ENCODE data around the gene PRPF4.

PRPF4 gene

DNA sequence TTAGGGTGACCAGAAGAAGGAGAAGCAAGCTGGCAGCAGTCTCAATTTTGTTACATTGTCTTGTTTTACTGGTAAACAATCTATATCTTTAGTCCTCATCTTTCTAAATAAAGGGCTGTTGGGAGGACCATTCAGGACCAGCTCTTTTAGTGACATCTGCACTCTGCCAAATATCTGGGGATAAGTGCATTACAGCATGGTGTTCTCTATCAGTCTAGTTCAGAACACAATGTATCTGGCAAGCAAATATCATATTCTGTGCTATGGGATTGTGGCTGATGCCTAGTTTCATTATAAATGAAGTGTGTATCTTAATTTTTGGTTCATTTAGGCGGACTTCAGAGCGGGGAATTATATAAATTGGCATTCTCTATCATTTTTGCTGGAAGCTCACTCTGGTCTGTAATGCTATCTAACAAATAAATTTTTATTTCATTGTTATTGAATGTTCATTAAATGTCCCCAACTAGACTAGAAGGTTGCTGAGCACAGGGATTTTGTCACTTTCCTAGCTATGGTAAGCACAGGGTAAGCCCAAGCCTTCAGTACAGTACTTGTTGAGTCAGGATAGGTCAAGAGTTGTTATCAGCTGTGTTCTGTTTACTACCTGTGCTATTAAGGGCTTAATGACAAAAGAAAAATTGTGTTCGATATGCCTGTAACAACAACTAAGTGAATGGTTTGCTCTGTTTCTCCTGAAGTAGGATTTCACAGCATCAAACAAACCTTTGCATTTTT, 52.8 kb downstream of the PRPF4 start:
- TF ChIP-seq EGR1 (IDR thresholded peaks at IDR 0.05) (no peak), FOXM1 (IDR thresholded peaks at IDR 0.05; ENCODE audit: borderline replicate concordance, low read depth) (no peak), CREB1 (IDR thresholded peaks at IDR 0.05; ENCODE audit: low read depth) (no peak), CEBPB (IDR thresholded peaks at IDR 0.05) (no peak), TCF12 (IDR thresholded peaks at IDR 0.05; ENCODE audit: low read depth) (no peak)
- TF ChIP-seq, protein P1, sequence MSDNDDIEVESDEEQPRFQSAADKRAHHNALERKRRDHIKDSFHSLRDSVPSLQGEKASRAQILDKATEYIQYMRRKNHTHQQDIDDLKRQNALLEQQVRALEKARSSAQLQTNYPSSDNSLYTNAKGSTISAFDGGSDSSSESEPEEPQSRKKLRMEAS (IDR thresholded peaks at IDR 0.05): no peak
- TF ChIP-seq, protein P2, sequence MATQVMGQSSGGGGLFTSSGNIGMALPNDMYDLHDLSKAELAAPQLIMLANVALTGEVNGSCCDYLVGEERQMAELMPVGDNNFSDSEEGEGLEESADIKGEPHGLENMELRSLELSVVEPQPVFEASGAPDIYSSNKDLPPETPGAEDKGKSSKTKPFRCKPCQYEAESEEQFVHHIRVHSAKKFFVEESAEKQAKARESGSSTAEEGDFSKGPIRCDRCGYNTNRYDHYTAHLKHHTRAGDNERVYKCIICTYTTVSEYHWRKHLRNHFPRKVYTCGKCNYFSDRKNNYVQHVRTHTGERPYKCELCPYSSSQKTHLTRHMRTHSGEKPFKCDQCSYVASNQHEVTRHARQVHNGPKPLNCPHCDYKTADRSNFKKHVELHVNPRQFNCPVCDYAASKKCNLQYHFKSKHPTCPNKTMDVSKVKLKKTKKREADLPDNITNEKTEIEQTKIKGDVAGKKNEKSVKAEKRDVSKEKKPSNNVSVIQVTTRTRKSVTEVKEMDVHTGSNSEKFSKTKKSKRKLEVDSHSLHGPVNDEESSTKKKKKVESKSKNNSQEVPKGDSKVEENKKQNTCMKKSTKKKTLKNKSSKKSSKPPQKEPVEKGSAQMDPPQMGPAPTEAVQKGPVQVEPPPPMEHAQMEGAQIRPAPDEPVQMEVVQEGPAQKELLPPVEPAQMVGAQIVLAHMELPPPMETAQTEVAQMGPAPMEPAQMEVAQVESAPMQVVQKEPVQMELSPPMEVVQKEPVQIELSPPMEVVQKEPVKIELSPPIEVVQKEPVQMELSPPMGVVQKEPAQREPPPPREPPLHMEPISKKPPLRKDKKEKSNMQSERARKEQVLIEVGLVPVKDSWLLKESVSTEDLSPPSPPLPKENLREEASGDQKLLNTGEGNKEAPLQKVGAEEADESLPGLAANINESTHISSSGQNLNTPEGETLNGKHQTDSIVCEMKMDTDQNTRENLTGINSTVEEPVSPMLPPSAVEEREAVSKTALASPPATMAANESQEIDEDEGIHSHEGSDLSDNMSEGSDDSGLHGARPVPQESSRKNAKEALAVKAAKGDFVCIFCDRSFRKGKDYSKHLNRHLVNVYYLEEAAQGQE (IDR thresholded peaks at IDR 0.05; ENCODE audit: low read depth): no peak

- TF ChIP-seq FOXM1 (IDR thresholded peaks at IDR 0.05; ENCODE audit: borderline replicate concordance, low read depth): no peak
- TF ChIP-seq CREB1 (IDR thresholded peaks at IDR 0.05; ENCODE audit: low read depth): no peak
- TF ChIP-seq YY1 (IDR thresholded peaks at IDR 0.05; ENCODE audit: low read depth): no peak
- no peak for TF ChIP-seq NFIC (IDR thresholded peaks at IDR 0.05)
- TF ChIP-seq EP300 (IDR thresholded peaks at IDR 0.05; ENCODE audit: borderline replicate concordance): no peak
- TF ChIP-seq, protein P2 (IDR thresholded peaks at IDR 0.05; ENCODE audit: low read depth): no peak
- TF ChIP-seq, protein P1 (IDR thresholded peaks at IDR 0.05): no peak
- no peak for TF ChIP-seq CEBPB (IDR thresholded peaks at IDR 0.05)
- TF ChIP-seq TEAD4 (IDR thresholded peaks at IDR 0.05): no peak
- TF ChIP-seq EGR1 (IDR thresholded peaks at IDR 0.05): no peak
- TF ChIP-seq TCF12 (IDR thresholded peaks at IDR 0.05; ENCODE audit: low read depth): no peak
- no peak for TF ChIP-seq TAF1 (IDR thresholded peaks at IDR 0.05; ENCODE audit: low read depth)
- no peak for TF ChIP-seq ZBTB7A (IDR thresholded peaks at IDR 0.05; ENCODE audit: low read depth)
These were observed 56.3 kb downstream of the PRPF4 start for GRCh38 chr9:113331780-113332179.

DNA sequence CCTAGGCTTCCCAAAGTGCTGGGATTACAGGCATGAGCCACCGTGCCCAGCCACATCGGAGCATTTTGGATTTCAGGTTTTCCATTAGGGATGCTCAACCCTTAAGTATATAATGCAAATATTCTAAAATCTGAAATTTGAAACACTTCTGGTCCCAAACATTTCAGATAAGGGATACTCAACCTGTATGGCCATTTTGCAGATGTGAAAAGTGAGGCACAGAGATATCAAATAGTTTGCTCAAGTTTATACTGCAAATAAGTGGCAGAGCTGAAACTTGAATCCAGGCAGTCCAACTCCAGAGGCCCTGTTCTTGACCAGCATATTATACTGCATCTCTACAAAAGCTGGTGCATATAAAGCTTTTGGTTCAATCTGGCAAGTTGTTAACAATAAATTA, 62.3 kb downstream of the PRPF4 start:
- TF ChIP-seq CEBPB (IDR thresholded peaks at IDR 0.05): no peak
- TF ChIP-seq ZBTB7A (IDR thresholded peaks at IDR 0.05; ENCODE audit: low read depth): no peak
- TF ChIP-seq, protein P1 (IDR thresholded peaks at IDR 0.05): no peak
- no peak for TF ChIP-seq TEAD4 (IDR thresholded peaks at IDR 0.05)
- no peak for TF ChIP-seq RAD21 (IDR thresholded peaks at IDR 0.05; ENCODE audit: low read depth)
- no peak for TF ChIP-seq USF1 (IDR thresholded peaks at IDR 0.05)
- TF ChIP-seq NFIC (IDR thresholded peaks at IDR 0.05): no peak
- no peak for TF ChIP-seq EP300 (IDR thresholded peaks at IDR 0.05; ENCODE audit: borderline replicate concordance)

DNA sequence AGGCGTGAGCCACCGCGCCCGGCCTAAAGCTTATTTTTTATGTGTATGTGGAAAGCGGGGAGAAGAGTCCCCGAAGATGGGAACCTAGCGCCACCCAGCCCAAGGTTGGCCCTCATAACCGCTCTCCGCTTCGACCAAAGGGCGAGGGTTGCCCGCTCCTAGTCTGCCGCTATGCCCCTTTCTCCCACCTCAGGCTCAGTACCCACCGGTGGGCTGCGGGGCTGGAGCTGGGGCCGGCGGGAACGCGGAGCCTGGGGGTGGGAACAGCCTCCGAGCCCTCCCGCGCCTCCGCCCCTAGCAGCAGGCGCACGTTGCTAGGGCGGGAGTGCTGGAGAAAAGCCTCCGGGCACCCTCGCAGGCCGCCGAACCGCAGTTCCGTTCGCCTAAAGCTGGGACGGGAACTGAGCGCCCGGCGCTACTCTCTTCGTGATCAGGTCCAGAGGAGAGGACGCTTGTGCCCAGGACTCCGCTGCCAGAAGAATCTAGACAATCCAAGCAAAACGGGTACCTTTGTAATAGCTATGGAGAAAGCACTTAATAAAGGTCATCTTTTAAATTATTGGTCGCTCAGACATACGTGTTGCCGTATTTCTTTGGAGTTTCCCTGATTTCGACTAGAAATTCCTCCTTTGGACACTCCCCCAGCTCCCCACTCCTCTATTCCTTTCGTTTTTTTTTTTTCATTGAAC, 64.7 kb downstream of the PRPF4 start, which contains the start of gene WDR31:
Gene WDR31, minus strand, starts transcription at position 265 of the 689 bp plus-strand sequence. CDS start 8,253 bp downstream, outside the sequence.
- TF ChIP-seq CREB1 (IDR thresholded peaks at IDR 0.05; ENCODE audit: low read depth): no peak
- no peak for TF ChIP-seq TEAD4 (IDR thresholded peaks at IDR 0.05)
- peak; percentile 98 for TF ChIP-seq ZBTB7A (IDR thresholded peaks at IDR 0.05; ENCODE audit: low read depth)
- TF ChIP-seq USF1 (IDR thresholded peaks at IDR 0.05): peak; percentile 68
- peak; percentile 75; the same call in 1 of the 2 replicates for TF ChIP-seq YY1 (IDR thresholded peaks at IDR 0.05; ENCODE audit: low read depth)
- no peak for TF ChIP-seq FOXM1 (IDR thresholded peaks at IDR 0.05; ENCODE audit: borderline replicate concordance, low read depth)
- no peak for TF ChIP-seq EGR1 (IDR thresholded peaks at IDR 0.05)
- 0 out of 2 replicates have a peak, but pooled peaks have one; percentile 42 for TF ChIP-seq EP300 (IDR thresholded peaks at IDR 0.05; ENCODE audit: borderline replicate concordance)
- no peak for TF ChIP-seq NFIC (IDR thresholded peaks at IDR 0.05)
- peak; percentile 66 for TF ChIP-seq TCF12 (IDR thresholded peaks at IDR 0.05; ENCODE audit: low read depth)
- TF ChIP-seq CEBPB (IDR thresholded peaks at IDR 0.05): no peak
- TF ChIP-seq, protein P1 (IDR thresholded peaks at IDR 0.05): peak; percentile 81
- TF ChIP-seq, protein P2 (IDR thresholded peaks at IDR 0.05; ENCODE audit: low read depth): no peak
- no peak for TF ChIP-seq RAD21 (IDR thresholded peaks at IDR 0.05; ENCODE audit: low read depth)
- peak; percentile 80 for TF ChIP-seq TAF1 (IDR thresholded peaks at IDR 0.05; ENCODE audit: low read depth)

All from Ishikawa (cell line).